H1 (cell line): ENCODE data around the gene WDR93. TPM values are rescaled to one million over a fixed set of nuclear protein-coding genes. Genes with fewer than 3 reads are reported as not detected.

ENCODE experiments used
- CTCF ChIA-PET: fragments of 300-600 bp; sonication (Branson Sonifier 250); formaldehyde crosslinking; loops from one replicate; lab custom pipeline; 2021; ENCODE audit not compliant: partially characterized antibody; lab: Charles Lee
- POLR2A ChIA-PET: fragments of 300-600 bp; sonication (Branson Sonifier 250); formaldehyde crosslinking; loops from one replicate; lab custom pipeline; 2021; ENCODE audit warnings: inconsistent platforms; ENCODE audit not compliant: partially characterized antibody; lab: Charles Lee
- DNase-seq, 2 experiments: peaks; one replicate each; pipeline versions ENCODE4 v3.0.0 to v3.0.0-alpha.2; 2010 to 2022; ENCODE audit warnings: low spot score in 2 of 2, low read depth in 1 of 2, mixed read lengths in 1 of 2
- FAIRE-seq: peaks from 2 replicates; lab custom pipeline; 2011; peaks lifted over from hg19 to GRCh38; lab: Jason Lieb, UNC
- H2AFZ ChIP-seq: 2 replicates; pipeline ENCODE4 v1.8.1; 2012; ENCODE audit warnings: low read length, inconsistent platforms
- H2AK5ac ChIP-seq: 2 replicates; pipeline ENCODE4 v1.6.1; 2013; ENCODE audit warnings: low read depth, low read length
- H2BK120ac ChIP-seq: replicated peaks from 2 replicates; pipeline ENCODE3; 2013; ENCODE audit warnings: low read depth, low read length, inconsistent platforms
- H2BK12ac ChIP-seq: 2 replicates; pipeline ENCODE4 v1.6.1; 2013; ENCODE audit warnings: low read depth, low read length
- H2BK15ac ChIP-seq: 2 replicates; pipeline ENCODE4 v1.6.1; 2013; ENCODE audit warnings: low read length
- H2BK20ac ChIP-seq: 2 replicates; pipeline ENCODE4 v1.6.1; 2013; ENCODE audit warnings: low read length
- H2BK5ac ChIP-seq: 2 replicates; pipeline ENCODE4 v1.6.1; 2013; ENCODE audit warnings: low read depth, low read length
- H3K14ac ChIP-seq: 2 replicates; pipeline ENCODE4 v1.6.1; 2013; ENCODE audit warnings: inconsistent platforms; ENCODE audit not compliant: insufficient read length
- H3K18ac ChIP-seq: 2 replicates; pipeline ENCODE4 v1.6.1; 2013; ENCODE audit warnings: low read length; ENCODE audit errors: extremely low read depth
- H3K23ac ChIP-seq: 2 replicates; pipeline ENCODE4 v1.6.1; 2013; ENCODE audit warnings: inconsistent platforms; ENCODE audit not compliant: insufficient read length
- H3K23me2 ChIP-seq: 2 replicates; pipeline ENCODE4 v1.6.1; 2013; ENCODE audit warnings: low read depth, low read length
- H3K27ac ChIP-seq: 2 replicates; pipeline ENCODE4 v1.6.1; 2011; ENCODE audit warnings: low read depth, low read length, inconsistent platforms
- H3K27me3 ChIP-seq, 4 experiments: replicated peaks in 1 of 4; 1 replicate in 1 of 4; 2 replicates in 3 of 4; pipeline versions ENCODE4 v1.6.1 to v1.8.1; 2011 to 2013; ENCODE audit warnings: low read length in 3 of 4, mild to moderate bottlenecking in 3 of 4, inconsistent platforms in 2 of 4, mixed read lengths in 2 of 4, moderate library complexity in 1 of 4; ENCODE audit not compliant: control insufficient read depth in 3 of 4, insufficient read depth in 3 of 4; ENCODE audit errors: extremely low read depth in 1 of 4
- H3K36me3 ChIP-seq, 4 experiments: 2 replicates each; pipeline versions ENCODE4 v1.6.1 to v1.8.1; 2011 to 2013; ENCODE audit warnings: mild to moderate bottlenecking in 4 of 4, low read length in 3 of 4, moderate library complexity in 2 of 4, control low read depth in 1 of 4, inconsistent platforms in 1 of 4; ENCODE audit not compliant: insufficient read depth in 4 of 4, control insufficient read depth in 2 of 4
- H3K4ac ChIP-seq: replicated peaks from 2 replicates; pipeline ENCODE3; 2013; ENCODE audit warnings: low read length, low read depth, mixed read lengths, inconsistent platforms; ENCODE audit not compliant: insufficient read length
- H3K4me1 ChIP-seq, 4 experiments: replicated peaks in 1 of 4; 1 replicate in 1 of 4; 2 replicates in 3 of 4; pipeline versions ENCODE4 v1.6.1 to v1.8.1; 2011 to 2013; ENCODE audit warnings: low read length in 3 of 4, inconsistent platforms in 2 of 4, mixed read lengths in 1 of 4; ENCODE audit not compliant: insufficient read depth in 4 of 4, control insufficient read depth in 3 of 4
- H3K4me2 ChIP-seq, 2 experiments: 2 replicates each; pipeline versions ENCODE4 v1.6.1 to v1.8.1; 2011 to 2013; ENCODE audit warnings: low read depth in 2 of 2, low read length in 2 of 2, control low read depth in 1 of 2, inconsistent platforms in 1 of 2, mild to moderate bottlenecking in 1 of 2; ENCODE audit not compliant: insufficient read depth in 1 of 2
- H3K4me3 ChIP-seq, 4 experiments: fragments of 200-600, 300-600 bp in 1 of 4; sonication (generic), shearing (Covaris generic), sonication (Bioruptor Twin) in 1 of 4; 2 replicates each; pipeline versions ENCODE4 v1.5.1 to v1.8.1; 2011 to 2016; ENCODE audit warnings: low read length in 4 of 4, low read depth in 3 of 4, control low read depth in 2 of 4, inconsistent platforms in 2 of 4, mild to moderate bottlenecking in 2 of 4, mixed read lengths in 1 of 4, moderate library complexity in 1 of 4; ENCODE audit not compliant: insufficient read depth in 2 of 4; ENCODE audit errors: extremely low read depth in 1 of 4
- H3K56ac ChIP-seq: replicated peaks from 2 replicates; pipeline ENCODE3; 2013; ENCODE audit warnings: low read depth, mild to moderate bottlenecking, mixed read lengths, low read length, inconsistent platforms; ENCODE audit not compliant: insufficient read length
- H3K79me1 ChIP-seq: 2 replicates; pipeline ENCODE4 v1.6.1; 2013; ENCODE audit warnings: low read depth, low read length, control low read depth
- H3K79me2 ChIP-seq, 2 experiments: 2 replicates each; pipeline versions ENCODE4 v1.6.1 to v1.8.1; 2012 to 2013; ENCODE audit warnings: low read length in 2 of 2, mild to moderate bottlenecking in 2 of 2, inconsistent platforms in 1 of 2; ENCODE audit not compliant: insufficient read depth in 2 of 2, control insufficient read depth in 1 of 2
- H3K9ac ChIP-seq, 4 experiments: replicated peaks in 1 of 4; 1 replicate in 1 of 4; 2 replicates in 3 of 4; pipeline versions ENCODE4 v1.6.1 to v1.8.1; 2011 to 2013; ENCODE audit warnings: low read depth in 3 of 4, low read length in 3 of 4, control low read depth in 2 of 4, mild to moderate bottlenecking in 2 of 4, moderate library complexity in 2 of 4, inconsistent platforms in 1 of 4; ENCODE audit errors: extremely low read depth in 1 of 4
- H3K9me3 ChIP-seq, 2 experiments: 2 replicates each; pipeline versions ENCODE4 v1.6.1 to v1.8.1; 2012 to 2013; ENCODE audit warnings: mild to moderate bottlenecking in 2 of 2, moderate library complexity in 2 of 2, control low read depth in 1 of 2, inconsistent platforms in 1 of 2, low read depth in 1 of 2, low read length in 1 of 2, mixed read lengths in 1 of 2; ENCODE audit not compliant: insufficient read depth in 2 of 2
- H4K20me1 ChIP-seq, 2 experiments: replicated peaks in 1 of 2; 2 replicates each; pipeline versions ENCODE3 to v1.8.1; 2011 to 2013; ENCODE audit warnings: inconsistent platforms in 2 of 2, low read length in 2 of 2, mild to moderate bottlenecking in 1 of 2; ENCODE audit not compliant: insufficient read depth in 2 of 2, control insufficient read depth in 1 of 2
- H4K5ac ChIP-seq: 2 replicates; pipeline ENCODE4 v1.6.1; 2013; ENCODE audit warnings: low read length, low read depth, mixed read lengths, inconsistent platforms; ENCODE audit not compliant: insufficient read length
- H4K8ac ChIP-seq: 2 replicates; pipeline ENCODE4 v1.8.0; 2013; ENCODE audit warnings: mild to moderate bottlenecking, moderate library complexity, low read length, inconsistent platforms; ENCODE audit not compliant: insufficient read depth; ENCODE audit errors: extremely low read depth
- H4K91ac ChIP-seq: replicated peaks from 2 replicates; pipeline ENCODE3; 2013; ENCODE audit warnings: low read length, mixed read lengths, inconsistent platforms; ENCODE audit not compliant: insufficient read length
- ASH2L ChIP-seq: fragments of 200-600, 300-600 bp; sonication (generic); IDR thresholded peaks from one replicate; pipeline ENCODE4 v1.7.1; 2017; ENCODE audit warnings: low read length
- BCL11A ChIP-seq, 2 experiments: IDR thresholded peaks; one replicate each; pipeline ENCODE4 v1.6.1; 2011; ENCODE audit warnings: low read depth in 2 of 2, low read length in 2 of 2, mild to moderate bottlenecking in 2 of 2
- BRCA1 ChIP-seq: IDR thresholded peaks from 2 replicates; pipeline ENCODE4 v1.6.1; 2012; ENCODE audit warnings: low read depth, low read length, improper control_type of control experiment
- CTCF ChIP-seq, 3 experiments: IDR thresholded peaks; 1 replicate in 2 of 3; 2 replicates in 1 of 3; pipeline versions ENCODE4 v1.5.1 to v1.6.1; 2011; ENCODE audit warnings: low read length in 3 of 3, mild to moderate bottlenecking in 3 of 3, inconsistent platforms in 2 of 3, low read depth in 1 of 3, moderate library complexity in 1 of 3; ENCODE audit not compliant: insufficient read depth in 1 of 3; ENCODE audit errors: control extremely low read depth in 1 of 3
- EGR1 ChIP-seq: IDR thresholded peaks from 2 replicates; pipeline ENCODE4 v1.6.1; 2011; ENCODE audit warnings: low read depth, low read length, borderline replicate concordance
- FOSL1 ChIP-seq: IDR thresholded peaks from 2 replicates; pipeline ENCODE4 v1.6.1; 2011; ENCODE audit warnings: mild to moderate bottlenecking, low read depth, low read length, moderate library complexity; ENCODE audit not compliant: insufficient read depth
- RFX5 ChIP-seq: IDR thresholded peaks from 2 replicates; pipeline ENCODE4 v1.6.1; 2011; ENCODE audit warnings: low read depth, low read length, improper control_type of control experiment, borderline replicate concordance
- SAP30 ChIP-seq: fragments of 300-600 bp; sonication (generic); IDR thresholded peaks from 2 replicates; pipeline ENCODE4 v1.7.1; 2012; ENCODE audit warnings: low read length, moderate library complexity, mild to moderate bottlenecking, inconsistent platforms; ENCODE audit not compliant: insufficient read depth, insufficient replicate concordance
- SIN3A ChIP-seq, 2 experiments: IDR thresholded peaks in 1 of 2; conservative IDR thresholded peaks in 1 of 2; 2 replicates each; pipeline ENCODE4 v1.6.1; 2011 to 2012; ENCODE audit warnings: low read length in 2 of 2, improper control_type of control experiment in 1 of 2, low read depth in 1 of 2, mild to moderate bottlenecking in 1 of 2
- WGBS, 2 experiments: shearing (Covaris generic) in 1 of 2; methylation state at CpG; one replicate each; pipeline versions ENCODE4 v1.1.6 to v1.1.7; 2013 to 2015; ENCODE audit warnings: low lambda C conversion rate in 2 of 2, mixed read lengths in 2 of 2, inconsistent platforms in 1 of 2, low coverage in 1 of 2, missing lambda C conversion rate in 1 of 2; ENCODE audit not compliant: insufficient replicate concordance in 2 of 2, insufficient coverage in 1 of 2, insufficient read length in 1 of 2; ENCODE audit errors: extremely low coverage in 1 of 2, missing lambda C conversion rate in 1 of 2; 5-methylcytosine and 5-hydroxymethylcytosine counted together
- polyA plus RNA-seq, 7 experiments: library from polyadenylated mRNA; depleted of rRNA in 3 of 7; stranded (reverse) in 5 of 7; unstranded in 2 of 7; fragments of >200 nt in 5 of 7; fragments of 200-250 nt in 2 of 7; gene quantifications; 1 replicate in 5 of 7; 2 replicates in 1 of 7; 4 replicates in 1 of 7; pipeline versions ENCODE4 v1.2.1 to v1.2.3, GENCODE V29; 2011 to 2013; ENCODE audit warnings: missing spikeins in 2 of 7, mixed read lengths in 2 of 7
- total RNA-seq: library from RNA; stranded (reverse); fragmentation: NEBNext Ultra II Directional; extraction: Animal tissue kit (Norgen Biotek cat#: 25700); gene quantifications from 2 replicates; pipeline ENCODE4 v1.2.1, GENCODE V29; 2021

The WDR93 gene
- total and polyA plus RNA-seq, 2 of the 8 experiments (the other 6 are each of a cell fraction or from before 2014, with no cell fraction given) = 0.03 TPM; not detected in 1

GRCh38 chr15:89777782-89778380 is 87.3 kb downstream of the WDR93 start:
- Histone ChIP-seq H2AFZ (no peak overlapping the region), H2BK15ac (no peak overlapping the region), H3K23me2 (no peaks in the 10 kb centered on the region; the same call in 1 of the 2 replicates), H4K5ac (no peak overlapping the region), H2AK5ac (no peak overlapping the region), H3K23ac (no peak overlapping the region), H2BK20ac (no peak overlapping the region), H3K18ac (no peak overlapping the region), H3K4me2 (no peak overlapping the region), H4K8ac (no peak overlapping the region; the same call in 1 of the 2 replicates), H3K14ac (no peak overlapping the region), H3K79me1 (no peaks in the 10 kb centered on the region), H3K36me3 (no peaks in the 10 kb centered on the region), H3K27ac (no peak overlapping the region), H2BK12ac (no peak overlapping the region), H3K56ac (no peak overlapping the region), H4K20me1 (no peaks in the 10 kb centered on the region), H2BK120ac (no peak overlapping the region), H3K4ac (no peak overlapping the region), H3K9me3 (no peaks in the 10 kb centered on the region), H3K79me2 (no peaks in the 10 kb centered on the region), H4K91ac (no peak overlapping the region), H3K4me1 (peaks cover 0 to 7% (median 3%) of the 10 kb centered on the region in 4 experiments; a peak in 3 of 7 replicates), H3K27me3 (peaks cover 13 to 31% (median 27%) of the 10 kb centered on the region in 4 experiments), H3K4me3 (no peak overlapping the region), H3K9ac (no peak overlapping the region), H2BK5ac (no peak overlapping the region)
- FAIRE-seq (no peak), DNase-seq (no peak)
- 81% methylated on average over 10 of the region's 10 CpGs; no CpG with 5 or more reads in 1 of the 2 experiments for WGBS, 2 experiments
- CTCF ChIA-PET = interaction anchor here (0.6 to 5.1 kb wide), 8 partner anchors 17 to 578 kb away, joined by 3 to 32 read pairs (median 5); no protein-coding TSS in a partner anchor
- POLR2A ChIA-PET = interaction anchor here (1.4 to 2.5 kb wide), 3 partner anchors 17 to 49 kb away, joined by 3 to 7 read pairs (median 3); no protein-coding TSS in a partner anchor
- no peak for TF ChIP-seq BRCA1
- TF ChIP-seq EGR1 = no peak
- TF ChIP-seq RFX5 = no peak
- no peak for TF ChIP-seq CTCF (IDR thresholded peaks at IDR 0.05; ENCODE audit: control extremely low read depth in 1 of 3, insufficient read depth in 1 of 3, low read depth in 1 of 3, low read length in 3 of 3)
- TF ChIP-seq BCL11A (IDR thresholded peaks at IDR 0.05; ENCODE audit: low read depth in 2 of 2, low read length in 2 of 2) = no peak
- TF ChIP-seq SAP30 = no peak
- TF ChIP-seq ASH2L = no peak
- no peak for TF ChIP-seq SIN3A (conservative IDR thresholded peaks at IDR 0.05 in 1 of 2, IDR thresholded peaks at IDR 0.05 in 1 of 2; ENCODE audit: low read depth in 1 of 2, low read length in 2 of 2)
- TF ChIP-seq FOSL1 = no peak
